GM23338 (cell line): ENCODE results near the gene STPG2.

Experiments
- CREB1 ChIP-seq: fragments of 250-450 bp; sonication (Bioruptor Pico); IDR thresholded peaks from 2 replicates; pipeline ENCODE4 v1.5.0; 2020; ENCODE audit warnings: low read depth, mild to moderate bottlenecking, moderate library complexity
- CTCF ChIP-seq, 2 experiments: fragments of 200-600 bp in 1 of 2; sonication (generic) in 1 of 2; conservative IDR thresholded peaks; 2 replicates each; pipeline versions ENCODE4 v1.5.1 to v1.6.1; 2016 to 2017; ENCODE audit warnings: antibody characterized with exemption in 2 of 2, low read depth in 2 of 2, mild to moderate bottlenecking in 2 of 2, moderate library complexity in 1 of 2
- ETS1 ChIP-seq: IDR thresholded peaks from 2 replicates; pipeline ENCODE4 v1.6.1; 2016; ENCODE audit warnings: antibody characterized with exemption
- EZH2 ChIP-seq: fragments of 200-600 bp; sonication (generic); IDR thresholded peaks from one replicate; pipeline ENCODE4 v1.8.0; 2017; ENCODE audit warnings: antibody characterized with exemption, mild to moderate bottlenecking, low read depth; ENCODE audit not compliant: unreplicated experiment
- EZH2phosphoT487 ChIP-seq: fragments of 200-600 bp; sonication (generic); IDR thresholded peaks from one replicate; pipeline ENCODE4 v1.8.1; 2018; ENCODE audit warnings: antibody characterized with exemption; ENCODE audit not compliant: unreplicated experiment
- JUNB ChIP-seq: IDR thresholded peaks from one replicate; pipeline ENCODE4 v1.6.1; 2016; ENCODE audit warnings: antibody characterized with exemption; ENCODE audit not compliant: unreplicated experiment
- NANOG ChIP-seq: IDR thresholded peaks from 2 replicates; pipeline ENCODE4 v1.6.1; 2016; ENCODE audit warnings: antibody characterized with exemption, borderline replicate concordance
- POLR2AphosphoS5 ChIP-seq: IDR thresholded peaks from 2 replicates; pipeline ENCODE4 v1.6.1; 2016; ENCODE audit warnings: antibody characterized with exemption, low read depth
- REST ChIP-seq: IDR thresholded peaks from one replicate; pipeline ENCODE4 v1.6.1; 2018; ENCODE audit warnings: antibody characterized with exemption; ENCODE audit not compliant: unreplicated experiment
- ZNF114 ChIP-seq: fragments of 250-450 bp; sonication (Bioruptor Pico); IDR thresholded peaks from 2 replicates; pipeline ENCODE4 v1.5.0; 2020; ENCODE audit warnings: mild to moderate bottlenecking, moderate library complexity

- TF ChIP-seq CTCF (conservative IDR thresholded peaks at IDR 0.05; ENCODE audit: low read depth in 2 of 2) (no peak), POLR2AphosphoS5 (no peak), JUNB (no peak), EZH2phosphoT487 (no peak), REST (no peak), EZH2 (no peak), ZNF114 (CRISPR knock-in tag) (no peak), CREB1 (CRISPR knock-in tag) (no peak), NANOG (no peak), ETS1 (no peak)
These were observed 25.9 kb downstream of the STPG2 start for GRCh38 chr4:98117363-98117762.
